GM23338 (cell line): ENCODE data around the gene OAS2. TPM values are rescaled to one million over a fixed set of nuclear protein-coding genes. Genes with fewer than 3 reads are reported as not detected.

Experiments
- ATAC-seq: fragments of 200-7000 bp; cut with Tn5 transposase; 3 replicates; pipeline ENCODE4 v1.9.1; 2020
- DNase-seq: peaks from one replicate; pipeline ENCODE4 v3.0.0-alpha.2; 2015; ENCODE audit warnings: low spot score
- H2AFZ ChIP-seq: fragments of 200-600 bp; sonication (generic); 2 replicates; pipeline ENCODE4 v1.8.0; 2016; ENCODE audit warnings: antibody characterized with exemption, mild to moderate bottlenecking, moderate library complexity
- H3F3A ChIP-seq: fragments of 200-600 bp; sonication (generic); replicated peaks from 2 replicates; pipeline ENCODE4 v1.8.0; 2017; ENCODE audit warnings: antibody characterized with exemption, mixed run types, low read depth
- H3K27ac ChIP-seq: fragments of 200-600 bp; sonication (generic); 2 replicates; pipeline ENCODE4 v1.6.1; 2016; ENCODE audit warnings: low read depth
- H3K27me3 ChIP-seq: fragments of 200-600 bp; sonication (generic); 2 replicates; pipeline ENCODE4 v1.8.0; 2016; ENCODE audit warnings: mild to moderate bottlenecking, mixed run types, moderate library complexity; ENCODE audit not compliant: insufficient read depth
- H3K36me3 ChIP-seq: fragments of 200-600 bp; sonication (generic); 2 replicates; pipeline ENCODE4 v1.8.0; 2016; ENCODE audit warnings: mild to moderate bottlenecking; ENCODE audit not compliant: insufficient read depth
- H3K4me1 ChIP-seq: fragments of 200-600 bp; sonication (generic); 2 replicates; pipeline ENCODE4 v1.8.0; 2016; ENCODE audit warnings: mild to moderate bottlenecking, moderate library complexity; ENCODE audit not compliant: insufficient read depth
- H3K4me2 ChIP-seq: fragments of 200-600 bp; sonication (generic); 2 replicates; pipeline ENCODE4 v1.7.1; 2017; ENCODE audit warnings: mixed run types
- H3K4me3 ChIP-seq: fragments of 200-600 bp; sonication (generic); 2 replicates; pipeline ENCODE4 v1.6.1; 2016; ENCODE audit warnings: mixed run types
- H3K79me2 ChIP-seq: fragments of 200-600 bp; sonication (generic); replicated peaks from 2 replicates; pipeline ENCODE4 v1.8.0; 2017; ENCODE audit warnings: mild to moderate bottlenecking; ENCODE audit not compliant: insufficient read depth
- H3K9me2 ChIP-seq: fragments of 200-600 bp; sonication (generic); 2 replicates; pipeline ENCODE4 v1.8.0; 2017; ENCODE audit not compliant: insufficient read depth
- H4K20me1 ChIP-seq: fragments of 200-600 bp; sonication (generic); replicated peaks from 2 replicates; pipeline ENCODE4 v1.8.0; 2017; ENCODE audit warnings: mild to moderate bottlenecking; ENCODE audit not compliant: insufficient read depth
- H3K27ac Mint-ChIP-seq: 2 replicates; pipeline ENCODE4 v1.8.0; 2020; ENCODE audit warnings: inconsistent platforms, mild to moderate bottlenecking, moderate library complexity, mixed read lengths
- H3K27me3 Mint-ChIP-seq: 3 replicates; pipeline ENCODE4 v1.8.0; 2022; ENCODE audit warnings: low read depth, mild to moderate bottlenecking, moderate library complexity, mixed read lengths, inconsistent platforms; ENCODE audit not compliant: insufficient read depth, poor library complexity
- H3K36me3 Mint-ChIP-seq: 3 replicates; pipeline ENCODE4 v1.8.0; 2021; ENCODE audit warnings: low read depth, mild to moderate bottlenecking, inconsistent platforms, moderate library complexity, mixed read lengths
- H3K4me1 Mint-ChIP-seq: 3 replicates; pipeline ENCODE4 v1.8.0; 2020; ENCODE audit warnings: mild to moderate bottlenecking, inconsistent platforms, mixed read lengths
- H3K4me3 Mint-ChIP-seq: 3 replicates; pipeline ENCODE4 v1.8.0; 2021; ENCODE audit warnings: moderate library complexity, mild to moderate bottlenecking, inconsistent platforms, mixed read lengths
- H3K9me3 Mint-ChIP-seq: 3 replicates; pipeline ENCODE4 v1.8.0; 2020; ENCODE audit warnings: moderate library complexity, mild to moderate bottlenecking, inconsistent platforms, mixed read lengths
- CREB1 ChIP-seq: fragments of 250-450 bp; sonication (Bioruptor Pico); IDR thresholded peaks from 2 replicates; pipeline ENCODE4 v1.5.0; 2020; ENCODE audit warnings: low read depth, mild to moderate bottlenecking, moderate library complexity
- CTCF ChIP-seq, 2 experiments: fragments of 200-600 bp in 1 of 2; sonication (generic) in 1 of 2; conservative IDR thresholded peaks; 2 replicates each; pipeline versions ENCODE4 v1.5.1 to v1.6.1; 2016 to 2017; ENCODE audit warnings: antibody characterized with exemption in 2 of 2, low read depth in 2 of 2, mild to moderate bottlenecking in 2 of 2, moderate library complexity in 1 of 2
- ETS1 ChIP-seq: IDR thresholded peaks from 2 replicates; pipeline ENCODE4 v1.6.1; 2016; ENCODE audit warnings: antibody characterized with exemption
- EZH2 ChIP-seq: fragments of 200-600 bp; sonication (generic); IDR thresholded peaks from one replicate; pipeline ENCODE4 v1.8.0; 2017; ENCODE audit warnings: antibody characterized with exemption, mild to moderate bottlenecking, low read depth; ENCODE audit not compliant: unreplicated experiment
- EZH2phosphoT487 ChIP-seq: fragments of 200-600 bp; sonication (generic); IDR thresholded peaks from one replicate; pipeline ENCODE4 v1.8.1; 2018; ENCODE audit warnings: antibody characterized with exemption; ENCODE audit not compliant: unreplicated experiment
- JUNB ChIP-seq: IDR thresholded peaks from one replicate; pipeline ENCODE4 v1.6.1; 2016; ENCODE audit warnings: antibody characterized with exemption; ENCODE audit not compliant: unreplicated experiment
- NANOG ChIP-seq: IDR thresholded peaks from 2 replicates; pipeline ENCODE4 v1.6.1; 2016; ENCODE audit warnings: antibody characterized with exemption, borderline replicate concordance
- POLR2AphosphoS5 ChIP-seq: IDR thresholded peaks from 2 replicates; pipeline ENCODE4 v1.6.1; 2016; ENCODE audit warnings: antibody characterized with exemption, low read depth
- REST ChIP-seq: IDR thresholded peaks from one replicate; pipeline ENCODE4 v1.6.1; 2018; ENCODE audit warnings: antibody characterized with exemption; ENCODE audit not compliant: unreplicated experiment
- STAT1 ChIP-seq: IDR thresholded peaks from one replicate; pipeline ENCODE4 v1.6.1; 2016; ENCODE audit warnings: antibody characterized with exemption; ENCODE audit not compliant: unreplicated experiment
- ZNF114 ChIP-seq: fragments of 250-450 bp; sonication (Bioruptor Pico); IDR thresholded peaks from 2 replicates; pipeline ENCODE4 v1.5.0; 2020; ENCODE audit warnings: mild to moderate bottlenecking, moderate library complexity
- ZNF331 ChIP-seq: fragments of 250-450 bp; sonication (Bioruptor Pico); IDR thresholded peaks from 2 replicates; pipeline ENCODE4 v1.5.0; 2020; ENCODE audit warnings: low read depth, mild to moderate bottlenecking, moderate library complexity
- ZNF462 ChIP-seq: fragments of 250-450 bp; sonication (Bioruptor Pico); IDR thresholded peaks from 2 replicates; pipeline ENCODE4 v1.5.0; 2020; ENCODE audit warnings: mild to moderate bottlenecking, moderate library complexity
- polyA plus RNA-seq: library from polyadenylated mRNA; unstranded; fragments of >200 nt; fragmentation: Nextera tagmentation; extraction: Ambion mirVana; gene quantifications from 2 replicates; pipeline ENCODE4 v1.2.1, GENCODE V29; 2016
- total RNA-seq: library from RNA; depleted of rRNA; stranded (reverse); fragments of >200 nt; shearing (Covaris generic); gene quantifications from 2 replicates; pipeline ENCODE4 v1.2.3, GENCODE V29; 2014

The OAS2 gene
- total and polyA plus RNA-seq, 2 experiments from 2014 or later, result 0.10 TPM; not detected in 1

- Histone ChIP-seq H3K4me3 (no peak overlapping the region), H3K79me2 (no peaks in the 10 kb centered on the region), H3K4me2 (no peak overlapping the region), H2AFZ (no peak overlapping the region), H3K36me3 (no peaks in the 10 kb centered on the region; the same call in 1 of the 2 replicates), H3K27ac (no peak overlapping the region), H3F3A (no peaks in the 10 kb centered on the region), H3K9me2 (peaks cover 9% of the 10 kb centered on the region; the same call in 1 of the 2 replicates), H4K20me1 (no peaks in the 10 kb centered on the region), H3K27me3 (no peaks in the 10 kb centered on the region), H3K4me1 (no peaks in the 10 kb centered on the region)
- Mint-ChIP-seq H3K27ac (no peak overlapping the region), H3K4me1 (no peaks in the 10 kb centered on the region), H3K27me3 (peaks cover 3% of the 10 kb centered on the region), H3K4me3 (no peak overlapping the region), H3K36me3 (no peaks in the 10 kb centered on the region), H3K9me3 (peaks cover 9% of the 10 kb centered on the region)
- TF ChIP-seq ETS1 (no peak), JUNB (no peak), STAT1 (no peak), CREB1 (CRISPR knock-in tag) (no peak), ZNF114 (no peak), POLR2AphosphoS5 (no peak), EZH2 (no peak), CTCF (conservative IDR thresholded peaks at IDR 0.05; ENCODE audit: low read depth in 2 of 2) (no peak), ZNF331 (no peak), EZH2phosphoT487 (no peak), REST (no peak), ZNF462 (CRISPR knock-in tag) (no peak), NANOG (no peak)
- DNase-seq (no peak), ATAC-seq (no peak)
Measured at GRCh38 chr12:112980491-112981158, 2.3 kb downstream of the OAS2 start.
